HG02678 (cell line): ENCODE measurements around the gene BNC2.
"Not testable (repeated sequence)": the region's sequence is repeated elsewhere in the genome, so short reads cannot be mapped to it uniquely, and the experiment has no call there.

Experiments used
- ATAC-seq: cut with Tn5 transposase; IDR thresholded peaks from one replicate; pipeline ENCODE4 v1.9.1; 2021; ENCODE audit warnings: mild to moderate bottlenecking, moderate library complexity; ENCODE audit not compliant: unreplicated experiment

The BNC2 gene

GRCh38 chr9:16475257-16475656 lies 395.2 kb downstream of the BNC2 start:
- ATAC-seq, result no peak

GRCh38 chr9:16469184-16469583 lies 401.3 kb downstream of the BNC2 start:
- no peak for ATAC-seq

GRCh38 chr9:16461851-16462250 lies 408.6 kb downstream of the BNC2 start:
- no peak for ATAC-seq

- no peak for ATAC-seq
Observed at GRCh38 chr9:16461137-16461840, 409.2 kb downstream of the BNC2 start.

GRCh38 chr9:16460696-16461095 lies 409.8 kb downstream of the BNC2 start:
- no peak for ATAC-seq

- ATAC-seq, result no peak
Observed at GRCh38 chr9:16459421-16460148, 410.9 kb downstream of the BNC2 start.

GRCh38 chr9:16458696-16459420 lies 411.6 kb downstream of the BNC2 start:
- no peak for ATAC-seq

- ATAC-seq, result no peak
Observed at GRCh38 chr9:16455842-16456241, 414.6 kb downstream of the BNC2 start.

GRCh38 chr9:16453390-16453789 lies 417.1 kb downstream of the BNC2 start:
- ATAC-seq, result no peak

GRCh38 chr9:16450578-16450977 lies 419.9 kb downstream of the BNC2 start:
- ATAC-seq, result no peak

- no peak for ATAC-seq
Observed at GRCh38 chr9:16450043-16450442, 420.4 kb downstream of the BNC2 start.

GRCh38 chr9:16449076-16449730 lies 421.3 kb downstream of the BNC2 start:
- no peak for ATAC-seq

GRCh38 chr9:16447946-16448345 lies 422.5 kb downstream of the BNC2 start:
- ATAC-seq, result no peak

GRCh38 chr9:16446636-16447035 lies 423.8 kb downstream of the BNC2 start:
- no peak for ATAC-seq

- ATAC-seq, result no peak
Observed at GRCh38 chr9:16445141-16445920, 425.1 kb downstream of the BNC2 start.

- ATAC-seq, result no peak
Observed at GRCh38 chr9:16442622-16443021, 427.8 kb downstream of the BNC2 start.

- no peak for ATAC-seq
Observed at GRCh38 chr9:16441791-16442190, 428.7 kb downstream of the BNC2 start.

- not testable (repeated sequence) for ATAC-seq
Observed at GRCh38 chr9:16438831-16439230, 431.6 kb downstream of the BNC2 start.

- ATAC-seq, result no peak
Observed at GRCh38 chr9:16436545-16436944, 433.9 kb downstream of the BNC2 start.

GRCh38 chr9:16434526-16434925 lies 435.9 kb downstream of the BNC2 start:
- ATAC-seq, result no peak

- ATAC-seq, result no peak
Observed at GRCh38 chr9:16433494-16433893, 437.0 kb downstream of the BNC2 start.
